Tibial artery (tissue), 4 donors: ENCODE measurements around the gene CES3.
"Not testable (repeated sequence)": the region's sequence is repeated elsewhere in the genome, so short reads cannot be mapped to it uniquely, and the experiment has no call there.

Experiments used
- DNase-seq, 2 donors: peaks; one replicate each; pipeline ENCODE4 v3.0.0-alpha.2; 2019
- H3K27ac ChIP-seq, 2 donors: fragments of 200-600 bp; sonication (generic) in 1 of 2; 1 replicate in 1 of 2; 2 replicates in 1 of 2; pipeline ENCODE4 v1.5.1; 2018 to 2019; ENCODE audit warnings: mild to moderate bottlenecking in 1 of 2
- H3K27me3 ChIP-seq, 2 donors: fragments of 200-600 bp; sonication (generic) in 1 of 2; one replicate each; pipeline versions ENCODE4 v1.5.1 to v1.6.0; 2016 to 2019
- H3K36me3 ChIP-seq, 3 donors: fragments of 200-600 bp; sonication (generic) in 2 of 3; one replicate each; pipeline ENCODE4 v1.5.1; 2016 to 2019; ENCODE audit warnings: mild to moderate bottlenecking in 2 of 3
- H3K4me1 ChIP-seq, 4 donors: fragments of 200-600 bp; sonication (generic) in 2 of 4; 1 replicate in 3 of 4; 2 replicates in 1 of 4; pipeline ENCODE4 v1.5.1; 2016 to 2019
- H3K4me3 ChIP-seq, 2 donors: fragments of 200-600 bp; sonication (generic) in 1 of 2; 1 replicate in 1 of 2; 2 replicates in 1 of 2; pipeline ENCODE4 v1.5.1; 2018 to 2019; ENCODE audit warnings: mild to moderate bottlenecking in 2 of 2
- H3K9me3 ChIP-seq, 3 donors: fragments of 200-600 bp; sonication (generic) in 1 of 3; one replicate each; pipeline ENCODE4 v1.5.1; 2016 to 2019
- CTCF ChIP-seq, 2 experiments: fragments of 200-600 bp in 1 of 2; fragments of 450-650 bp in 1 of 2; IDR thresholded peaks; one replicate each; pipeline ENCODE4 v1.5.1; 2017 to 2019; ENCODE audit warnings: antibody characterized with exemption in 2 of 2, mild to moderate bottlenecking in 1 of 2, moderate library complexity in 1 of 2
- intact Hi-C: fragments of 100-400 bp; cut with DNase I; formaldehyde crosslinking; loops from one replicate; pipeline ENCODE4 v1.15.0; 2023; ENCODE audit warnings: low total_unique reads

The CES3 gene

GRCh38 chr16:66984892-66985311 is 23.8 kb downstream of the CES3 start:
- Histone ChIP-seq H3K27ac (no peak overlapping the region), H3K4me1 (no peaks in the 10 kb centered on the region), H3K36me3 (no peaks in the 10 kb centered on the region), H3K4me3 (no peak overlapping the region), H3K27me3 (peaks cover 0 to 2% of the 10 kb centered on the region in 2 donors), H3K9me3 (no peaks in the 10 kb centered on the region)
- no peak for DNase-seq
- TF ChIP-seq CTCF (IDR thresholded peaks at IDR 0.05), result no peak
- intact Hi-C loops, result no loop called here

GRCh38 chr16:66986559-66986958 is 25.5 kb downstream of the CES3 start:
- intact Hi-C loops, result no loop called here
- Histone ChIP-seq H3K4me1 (no peaks in the 10 kb centered on the region), H3K36me3 (no peaks in the 10 kb centered on the region), H3K27me3 (peaks cover 0 to 2% of the 10 kb centered on the region in 2 donors), H3K4me3 (no peak overlapping the region), H3K27ac (no peak overlapping the region), H3K9me3 (no peaks in the 10 kb centered on the region)
- no peak for TF ChIP-seq CTCF (IDR thresholded peaks at IDR 0.05)
- DNase-seq, result no peak

GRCh38 chr16:66988197-66988788 is 27.2 kb downstream of the CES3 start, which contains the start of gene CES4A:
TSS of gene CES4A (plus strand) at chr16:66988589. CDS start at chr16:66988773, 184 bp downstream.
- Histone ChIP-seq H3K36me3 (no peaks in the 10 kb centered on the region), H3K27me3 (peaks cover 0 to 2% of the 10 kb centered on the region in 2 donors), H3K27ac (no peak within 1 kb of the TSS), H3K4me3 (no peak within 1 kb of the TSS), H3K9me3 (no peaks in the 10 kb centered on the region), H3K4me1 (no peaks in the 10 kb centered on the region)
- no peak for TF ChIP-seq CTCF (IDR thresholded peaks at IDR 0.05)
- intact Hi-C loops, result no loop called here
- no peak for DNase-seq

GRCh38 chr16:66991545-66992077 is 30.5 kb downstream of the CES3 start:
- H3K27ac ChIP-seq, result no peak overlapping the region
- no peaks in the 10 kb centered on the region for H3K27me3 ChIP-seq
- no peak overlapping the region for H3K4me3 ChIP-seq
- intact Hi-C loops, result no loop called here
- no peaks in the 10 kb centered on the region for H3K9me3 ChIP-seq
- no peak for DNase-seq
- peaks cover 0 to 9% (median 7%) of the 10 kb centered on the region in 4 donors for H3K4me1 ChIP-seq
- H3K36me3 ChIP-seq, result no peaks in the 10 kb centered on the region
- TF ChIP-seq CTCF (IDR thresholded peaks at IDR 0.05), result no peak

GRCh38 chr16:66993558-66993957 is 32.5 kb downstream of the CES3 start:
- H3K9me3 ChIP-seq, H3K36me3 ChIP-seq, intact Hi-C loops, H3K27ac ChIP-seq, H3K4me3 ChIP-seq, H3K27me3 ChIP-seq: not testable (repeated sequence)
- DNase-seq, result peak in 1 of 2 donors; percentile 13
- H3K4me1 ChIP-seq, result peaks cover 0 to 20% (median 17%) of the 10 kb centered on the region in 4 donors

GRCh38 chr16:66996324-66996982 is 35.4 kb downstream of the CES3 start:
- no peak for TF ChIP-seq CTCF (IDR thresholded peaks at IDR 0.05)
- Histone ChIP-seq H3K9me3 (no peaks in the 10 kb centered on the region), H3K27ac (peak overlapping the region; percentile 79 to 81), H3K27me3 (no peaks in the 10 kb centered on the region), H3K4me3 (no peak overlapping the region), H3K36me3 (no peaks in the 10 kb centered on the region), H3K4me1 (peaks cover 0 to 34% (median 32%) of the 10 kb centered on the region in 4 donors)
- DNase-seq, result peak; percentile 86 to 90
- intact Hi-C loops, result no loop called here
